ENCODE results near the gene SLC6A5.

The SLC6A5 gene

GRCh38 chr11:20617346-20618005, 18.1 kb downstream of the SLC6A5 start:
- DNase-seq (ENCODE audit: low read depth): no peak

GRCh38 chr11:20618083-20618482, 18.7 kb downstream of the SLC6A5 start:
- no peak for DNase-seq (ENCODE audit: low read depth)

More at GRCh38 chr11:20617346-20618005, 18.1 kb downstream of the SLC6A5 start:
- H3K4me3 ChIP-seq (ENCODE audit: low read depth, low read length): no peak overlapping the region

GRCh38 chr11:20620988-20621387, 21.6 kb downstream of the SLC6A5 start:
- no peak for DNase-seq (ENCODE audit: low read depth)
- H3K4me3 ChIP-seq (ENCODE audit: low read depth, low read length): no peak overlapping the region

More at GRCh38 chr11:20618083-20618482, 18.7 kb downstream of the SLC6A5 start:
- H3K4me3 ChIP-seq (ENCODE audit: low read depth, low read length): no peak overlapping the region

GRCh38 chr11:20621679-20622078, 22.3 kb downstream of the SLC6A5 start:
- no peak for DNase-seq (ENCODE audit: low read depth)
- no peak overlapping the region for H3K4me3 ChIP-seq (ENCODE audit: low read depth, low read length)

GRCh38 chr11:20623252-20623651, 23.8 kb downstream of the SLC6A5 start:
- H3K4me3 ChIP-seq (ENCODE audit: low read depth, low read length): no peak overlapping the region
- DNase-seq (ENCODE audit: low read depth): no peak

- no peak for DNase-seq (ENCODE audit: low read depth)
- H3K4me3 ChIP-seq (ENCODE audit: low read depth, low read length): no peak overlapping the region
These were observed 26.9 kb downstream of the SLC6A5 start for GRCh38 chr11:20626279-20626678.

GRCh38 chr11:20627026-20627425, 27.6 kb downstream of the SLC6A5 start:
- no peak overlapping the region for H3K4me3 ChIP-seq (ENCODE audit: low read depth, low read length)
- DNase-seq (ENCODE audit: low read depth): no peak

- H3K4me3 ChIP-seq (ENCODE audit: low read depth, low read length): no peak overlapping the region
- DNase-seq (ENCODE audit: low read depth): no peak
These were observed 28.3 kb downstream of the SLC6A5 start for GRCh38 chr11:20627701-20628100.

- no peak for DNase-seq (ENCODE audit: low read depth)
- H3K4me3 ChIP-seq (ENCODE audit: low read depth, low read length): no peak overlapping the region
These were observed 32.2 kb downstream of the SLC6A5 start for GRCh38 chr11:20631519-20632168.

GRCh38 chr11:20632169-20632532, 32.7 kb downstream of the SLC6A5 start:
- DNase-seq (ENCODE audit: low read depth): no peak
- H3K4me3 ChIP-seq (ENCODE audit: low read depth, low read length): no peak overlapping the region

- no peak overlapping the region for H3K4me3 ChIP-seq (ENCODE audit: low read depth, low read length)
- DNase-seq (ENCODE audit: low read depth): no peak
These were observed 34.6 kb downstream of the SLC6A5 start for GRCh38 chr11:20634044-20634443.

GRCh38 chr11:20634781-20635180, 35.4 kb downstream of the SLC6A5 start:
- DNase-seq (ENCODE audit: low read depth): no peak
- no peak overlapping the region for H3K4me3 ChIP-seq (ENCODE audit: low read depth, low read length)

GRCh38 chr11:20638074-20638473, 38.7 kb downstream of the SLC6A5 start:
- H3K4me3 ChIP-seq (ENCODE audit: low read depth, low read length): no peak overlapping the region
- DNase-seq (ENCODE audit: low read depth): no peak

- H3K4me3 ChIP-seq (ENCODE audit: low read depth, low read length): no peak overlapping the region
- DNase-seq (ENCODE audit: low read depth): no peak
These were observed 40.3 kb downstream of the SLC6A5 start for GRCh38 chr11:20639688-20640087.

- no peak overlapping the region for H3K4me3 ChIP-seq (ENCODE audit: low read depth, low read length)
- DNase-seq (ENCODE audit: low read depth): no peak
These were observed 41.0 kb downstream of the SLC6A5 start for GRCh38 chr11:20640401-20640800.

GRCh38 chr11:20644360-20644759, 45.0 kb downstream of the SLC6A5 start:
- no peak overlapping the region for H3K4me3 ChIP-seq (ENCODE audit: low read depth, low read length)
- no peak for DNase-seq (ENCODE audit: low read depth)

- H3K4me3 ChIP-seq (ENCODE audit: low read depth, low read length): no peak overlapping the region
- no peak for DNase-seq (ENCODE audit: low read depth)
These were observed 48.7 kb downstream of the SLC6A5 start for GRCh38 chr11:20647976-20648565.

GRCh38 chr11:20652150-20652806, 52.9 kb downstream of the SLC6A5 start:
- no peak for DNase-seq (ENCODE audit: low read depth)
- no peak overlapping the region for H3K4me3 ChIP-seq (ENCODE audit: low read depth, low read length)

GRCh38 chr11:20654038-20654437, 54.6 kb downstream of the SLC6A5 start:
- no peak for DNase-seq (ENCODE audit: low read depth)
- H3K4me3 ChIP-seq (ENCODE audit: low read depth, low read length): no peak overlapping the region

- H3K4me3 ChIP-seq (ENCODE audit: low read depth, low read length): no peak overlapping the region
- no peak for DNase-seq (ENCODE audit: low read depth)
These were observed 57.5 kb downstream of the SLC6A5 start for GRCh38 chr11:20656901-20657300.

Measured in skeletal muscle cell (primary cell).